ENCODE results near the gene RASD1. TPM values are rescaled to one million over a fixed set of nuclear protein-coding genes. Genes with fewer than 3 reads are reported as not detected.

The RASD1 gene
- total RNA-seq, 1 experiment from 2014 or later: 11.0 TPM

DNA sequence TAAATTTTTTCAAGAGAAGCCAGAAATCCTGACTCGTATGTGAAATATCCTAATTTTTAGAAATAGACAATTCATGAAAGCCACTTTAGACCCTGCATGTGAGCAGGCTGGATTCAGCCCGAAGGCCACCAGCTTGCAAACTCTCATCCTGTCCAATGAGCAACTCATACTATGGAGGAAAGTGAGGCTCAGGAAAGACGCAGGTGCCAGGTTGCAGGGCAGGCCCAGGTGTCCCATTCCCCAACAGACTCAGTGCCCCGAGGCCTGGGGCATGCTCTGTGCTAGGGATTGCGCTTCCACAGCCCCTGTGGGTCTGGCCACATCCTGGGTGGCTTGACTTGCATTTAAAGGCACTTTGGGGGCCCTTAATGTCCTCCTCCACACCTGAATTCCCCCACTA is 16.7 kb upstream of the RASD1 start:
- CTCF ChIA-PET: no interaction called here
- intact Hi-C loops (cut with micrococcal nuclease; ENCODE audit: unreplicated experiment): no loop called here
- Mint-ChIP-seq H3K27me3 (ENCODE audit: insufficient read depth, unreplicated experiment) (no peaks in the 10 kb centered on the region), H3K4me3 (ENCODE audit: unreplicated experiment) (no peak overlapping the region), H3K27ac (ENCODE audit: unreplicated experiment) (no peak overlapping the region), H3K36me3 (ENCODE audit: insufficient read depth, unreplicated experiment) (no peaks in the 10 kb centered on the region), H3K9me3 (ENCODE audit: unreplicated experiment) (no peaks in the 10 kb centered on the region), H3K4me1 (ENCODE audit: low read depth, unreplicated experiment) (no peaks in the 10 kb centered on the region)
- DNase-seq: no peak
- no TSS peak for BruUV-seq (replicated peaks)
- Histone ChIP-seq H3K4me1 (no peaks in the 10 kb centered on the region), H3K4me3 (ENCODE audit: low read depth, low read length) (no peak overlapping the region), H3K9me3 (no peaks in the 10 kb centered on the region), H3K27me3 (replicated peaks; ENCODE audit: control insufficient read depth, insufficient read depth, low read length) (no peaks in the 10 kb centered on the region), H3K36me3 (ENCODE audit: control insufficient read depth, insufficient read depth, low read length) (no peaks in the 10 kb centered on the region)
- TF ChIP-seq, protein P1, sequence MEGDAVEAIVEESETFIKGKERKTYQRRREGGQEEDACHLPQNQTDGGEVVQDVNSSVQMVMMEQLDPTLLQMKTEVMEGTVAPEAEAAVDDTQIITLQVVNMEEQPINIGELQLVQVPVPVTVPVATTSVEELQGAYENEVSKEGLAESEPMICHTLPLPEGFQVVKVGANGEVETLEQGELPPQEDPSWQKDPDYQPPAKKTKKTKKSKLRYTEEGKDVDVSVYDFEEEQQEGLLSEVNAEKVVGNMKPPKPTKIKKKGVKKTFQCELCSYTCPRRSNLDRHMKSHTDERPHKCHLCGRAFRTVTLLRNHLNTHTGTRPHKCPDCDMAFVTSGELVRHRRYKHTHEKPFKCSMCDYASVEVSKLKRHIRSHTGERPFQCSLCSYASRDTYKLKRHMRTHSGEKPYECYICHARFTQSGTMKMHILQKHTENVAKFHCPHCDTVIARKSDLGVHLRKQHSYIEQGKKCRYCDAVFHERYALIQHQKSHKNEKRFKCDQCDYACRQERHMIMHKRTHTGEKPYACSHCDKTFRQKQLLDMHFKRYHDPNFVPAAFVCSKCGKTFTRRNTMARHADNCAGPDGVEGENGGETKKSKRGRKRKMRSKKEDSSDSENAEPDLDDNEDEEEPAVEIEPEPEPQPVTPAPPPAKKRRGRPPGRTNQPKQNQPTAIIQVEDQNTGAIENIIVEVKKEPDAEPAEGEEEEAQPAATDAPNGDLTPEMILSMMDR (IDR thresholded peaks at IDR 0.05; ENCODE audit: insufficient read depth in 1 of 2, low read depth in 1 of 2, low read length in 1 of 2, severe bottlenecking in 1 of 2, unreplicated experiment in 1 of 2): no peak
- POLR2A ChIA-PET: no interaction called here

DNA sequence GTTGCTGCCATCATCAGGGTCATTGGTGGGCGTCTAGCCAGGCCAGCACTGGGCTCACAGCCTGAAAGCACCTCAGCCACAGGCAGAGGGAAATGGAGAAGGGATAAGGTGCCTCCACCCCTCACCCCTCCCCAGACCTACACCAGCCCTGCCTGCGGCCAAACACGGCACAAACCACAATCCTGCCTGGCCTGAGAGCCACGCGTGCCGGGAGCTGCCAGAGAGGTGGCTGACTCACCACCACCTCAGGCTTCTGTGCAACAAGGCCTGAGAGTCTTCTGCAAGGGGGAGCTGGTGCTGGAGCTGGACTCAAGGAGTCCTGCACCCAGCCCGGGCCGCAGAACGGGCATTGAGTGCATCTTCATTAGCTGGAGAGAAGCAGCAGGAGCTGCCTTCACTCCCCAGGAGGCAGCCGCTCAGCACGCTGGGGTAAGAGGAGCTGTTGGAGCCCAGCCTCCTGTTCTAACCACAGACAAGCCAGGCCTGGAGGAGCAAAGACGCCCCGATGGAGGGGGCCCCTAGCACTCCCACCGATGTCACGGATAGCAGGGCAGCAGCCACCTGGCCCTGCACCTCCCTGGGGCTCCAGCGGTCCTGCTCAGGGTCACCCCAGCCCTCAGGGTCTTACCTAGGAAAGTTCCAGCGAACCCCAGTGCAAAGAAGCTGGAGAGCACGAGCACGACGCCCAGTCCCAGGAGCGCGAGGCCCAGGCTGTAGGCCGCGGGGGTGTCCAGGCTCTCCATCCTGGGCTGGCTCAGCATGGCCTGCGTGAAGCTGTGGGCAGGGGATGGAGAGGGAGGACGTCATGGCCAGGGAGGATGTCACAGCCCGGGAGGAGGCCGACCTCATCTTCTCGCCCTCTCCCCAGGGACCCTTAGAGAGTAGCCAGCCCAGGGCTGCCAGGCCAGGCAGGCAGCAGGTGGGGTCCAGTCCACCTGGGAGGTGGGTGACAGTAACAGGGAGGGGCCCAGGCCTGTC is 16.0 kb upstream of the RASD1 start:
- no peaks in the 10 kb centered on the region for H3K4me1 Mint-ChIP-seq (ENCODE audit: low read depth, unreplicated experiment)
- intact Hi-C loops (cut with micrococcal nuclease; ENCODE audit: unreplicated experiment): no loop called here
- no TSS peak for BruUV-seq (replicated peaks)
- Histone ChIP-seq H3K4me3 (ENCODE audit: low read depth, low read length) (no peak overlapping the region), H3K9me3 (no peaks in the 10 kb centered on the region), H3K36me3 (ENCODE audit: control insufficient read depth, insufficient read depth, low read length) (no peaks in the 10 kb centered on the region), H3K4me1 (no peaks in the 10 kb centered on the region), H3K27me3 (replicated peaks; ENCODE audit: control insufficient read depth, insufficient read depth, low read length) (no peaks in the 10 kb centered on the region)
- no peak overlapping the region for H3K4me3 Mint-ChIP-seq (ENCODE audit: unreplicated experiment)
- H3K27me3 Mint-ChIP-seq (ENCODE audit: insufficient read depth, unreplicated experiment): no peaks in the 10 kb centered on the region
- ChIA-PET CTCF (interaction anchor here (0.6 to 0.8 kb wide), 2 partner anchors 15 to 637 kb away, joined by 4 to 5 read pairs; no protein-coding TSS in a partner anchor), POLR2A (no interaction called here)
- no peaks in the 10 kb centered on the region for H3K9me3 Mint-ChIP-seq (ENCODE audit: unreplicated experiment)
- no peaks in the 10 kb centered on the region for H3K36me3 Mint-ChIP-seq (ENCODE audit: insufficient read depth, unreplicated experiment)
- no peak for DNase-seq
- H3K27ac Mint-ChIP-seq (ENCODE audit: unreplicated experiment): no peak overlapping the region
- TF ChIP-seq, protein P1 (IDR thresholded peaks at IDR 0.05; ENCODE audit: insufficient read depth in 1 of 2, low read depth in 1 of 2, low read length in 1 of 2, severe bottlenecking in 1 of 2, unreplicated experiment in 1 of 2): no peak

DNA sequence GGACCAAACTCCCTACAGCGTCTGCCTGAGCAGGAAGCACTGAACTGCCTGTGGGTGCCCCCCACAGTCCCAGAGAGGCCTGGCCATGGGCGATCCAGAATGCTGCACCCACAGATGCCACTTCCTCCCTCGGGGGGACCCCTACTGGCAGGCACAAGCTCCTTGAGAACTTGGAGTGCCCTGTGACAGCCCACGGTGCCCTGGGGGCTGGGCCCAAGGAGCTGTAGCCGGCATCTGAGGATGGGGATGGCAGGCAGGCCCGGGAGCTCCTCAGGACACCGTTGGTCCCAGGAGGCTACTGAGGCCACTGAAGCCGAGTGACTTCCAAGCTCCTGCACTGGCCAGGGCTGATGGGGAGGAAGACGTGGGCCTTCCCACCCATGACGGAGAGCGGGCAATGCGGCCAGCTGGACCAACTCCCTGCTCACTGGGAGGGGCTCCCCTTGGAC is 15.1 kb upstream of the RASD1 start:
- H3K27me3 ChIP-seq (replicated peaks; ENCODE audit: control insufficient read depth, insufficient read depth, low read length): no peaks in the 10 kb centered on the region
- no peak overlapping the region for H3K4me3 Mint-ChIP-seq (ENCODE audit: unreplicated experiment)
- BruUV-seq (replicated peaks): no TSS peak
- TF ChIP-seq, protein P1 (IDR thresholded peaks at IDR 0.05; ENCODE audit: insufficient read depth in 1 of 2, low read depth in 1 of 2, low read length in 1 of 2, severe bottlenecking in 1 of 2, unreplicated experiment in 1 of 2): no peak
- no peak for DNase-seq
- H3K4me3 ChIP-seq (ENCODE audit: low read depth, low read length): no peak overlapping the region
- no peaks in the 10 kb centered on the region for H3K9me3 Mint-ChIP-seq (ENCODE audit: unreplicated experiment)
- ChIA-PET POLR2A (no interaction called here), CTCF (interaction anchor here (0.6 to 0.8 kb wide), 2 partner anchors 14 to 638 kb away, joined by 4 to 5 read pairs; no protein-coding TSS in a partner anchor)
- no peaks in the 10 kb centered on the region for H3K9me3 ChIP-seq
- H3K4me1 ChIP-seq: no peaks in the 10 kb centered on the region
- H3K36me3 ChIP-seq (ENCODE audit: control insufficient read depth, insufficient read depth, low read length): no peaks in the 10 kb centered on the region
- intact Hi-C loops (cut with micrococcal nuclease; ENCODE audit: unreplicated experiment): no loop called here
- H3K4me1 Mint-ChIP-seq (ENCODE audit: low read depth, unreplicated experiment): no peaks in the 10 kb centered on the region
- no peaks in the 10 kb centered on the region for H3K36me3 Mint-ChIP-seq (ENCODE audit: insufficient read depth, unreplicated experiment)
- peak overlapping the region; percentile 19 for H3K27ac Mint-ChIP-seq (ENCODE audit: unreplicated experiment)
- H3K27me3 Mint-ChIP-seq (ENCODE audit: insufficient read depth, unreplicated experiment): no peaks in the 10 kb centered on the region
